ENCODE measurements around the gene NTSR1. TPM values are rescaled to one million over a fixed set of nuclear protein-coding genes. Genes with fewer than 3 reads are reported as not detected.

Gene NTSR1
- total RNA-seq, 3 donors from 2014 or later = 0.08 TPM; not detected in 2

DNA sequence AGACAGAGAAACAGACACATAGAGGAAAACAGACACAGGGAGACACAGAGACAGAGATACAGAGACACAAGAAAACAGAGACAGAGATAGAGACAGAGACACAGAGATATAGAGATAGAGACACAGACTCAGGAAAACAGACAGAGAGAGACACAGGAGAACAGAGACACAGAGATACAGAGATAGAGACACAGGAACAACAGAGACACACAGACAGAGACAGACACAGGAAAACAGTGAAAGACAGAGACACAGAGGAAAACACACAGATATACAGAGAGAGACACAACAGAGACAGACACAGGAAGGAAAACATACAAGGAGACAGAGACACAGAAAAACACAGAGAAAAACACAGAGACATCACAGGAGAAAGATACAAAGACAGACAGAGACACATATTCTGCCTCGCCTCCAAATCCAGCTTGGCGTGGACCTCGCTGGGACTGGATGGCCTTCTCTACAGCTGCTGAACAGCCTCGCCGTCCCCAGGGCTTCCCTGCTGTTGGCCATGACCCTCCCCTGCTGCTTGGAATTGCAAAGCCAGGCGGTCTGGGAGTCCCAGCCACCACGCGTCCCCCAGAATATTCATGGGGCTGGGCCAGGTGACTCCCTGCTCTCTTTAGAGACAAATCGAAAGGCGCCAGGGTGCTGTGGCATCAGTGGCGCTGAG, 36.8 kb downstream of the NTSR1 start:
- H3K4me1 Mint-ChIP-seq (ENCODE audit: low read depth) = peaks cover 28% of the 10 kb centered on the region

DNA sequence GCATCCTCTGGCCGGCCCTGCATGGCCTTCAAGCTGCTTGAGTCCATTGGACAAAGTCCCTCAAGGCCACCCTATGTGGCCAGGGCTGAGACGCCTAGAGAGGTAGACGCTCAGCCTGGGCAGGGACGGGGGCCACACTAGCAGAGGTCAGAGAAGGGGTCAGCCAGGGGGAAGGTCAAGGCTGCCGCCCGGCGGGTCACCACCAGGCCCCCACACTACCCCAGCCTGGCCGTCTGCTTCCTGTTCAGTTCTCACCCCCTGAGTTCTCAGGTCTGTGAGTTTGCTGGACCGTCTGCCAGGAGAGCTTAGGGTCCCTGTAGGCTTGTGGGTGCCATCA, 37.3 kb downstream of the NTSR1 start:
- ATAC-seq = no peak
- DNase-seq = no peak
- Mint-ChIP-seq H3K4me1 (ENCODE audit: low read depth) (peaks cover 26% of the 10 kb centered on the region), H3K27me3 (ENCODE audit: low read depth) (no peaks in the 10 kb centered on the region), H3K36me3 (ENCODE audit: insufficient read depth) (no peaks in the 10 kb centered on the region), H3K9me3 (no peaks in the 10 kb centered on the region), H3K4me3 (no peak overlapping the region)

More for the DNA sequence above, 36.8 kb downstream of the NTSR1 start:
- ATAC-seq (no peak), DNase-seq (no peak)
- no peaks in the 10 kb centered on the region for H3K27me3 Mint-ChIP-seq (ENCODE audit: low read depth)
- no peaks in the 10 kb centered on the region for H3K36me3 Mint-ChIP-seq (ENCODE audit: insufficient read depth)
- H3K4me3 Mint-ChIP-seq = no peak overlapping the region
- no peaks in the 10 kb centered on the region for H3K9me3 Mint-ChIP-seq

DNA sequence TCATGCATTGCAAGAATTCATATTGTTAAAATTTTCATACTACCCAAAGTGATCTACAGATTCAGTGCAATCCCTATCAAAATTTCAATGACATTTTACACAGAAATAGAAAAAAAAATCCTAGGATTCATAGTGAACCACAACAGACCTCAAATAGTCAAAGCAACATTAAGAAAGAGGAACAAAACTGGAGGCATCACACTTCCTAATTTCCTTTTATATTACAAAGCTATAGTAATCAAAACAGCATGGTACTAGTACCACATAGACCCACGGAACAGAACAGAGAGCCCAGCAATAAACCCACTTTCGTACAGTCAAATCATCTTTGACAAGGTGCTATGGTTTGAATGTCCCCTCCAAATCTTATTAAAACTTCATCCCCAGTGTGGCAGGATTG, 39.7 kb downstream of the NTSR1 start:
- no peak overlapping the region for H3K4me3 Mint-ChIP-seq
- ATAC-seq (no peak), DNase-seq (no peak)
- no peaks in the 10 kb centered on the region for H3K9me3 Mint-ChIP-seq
- no peaks in the 10 kb centered on the region for H3K36me3 Mint-ChIP-seq (ENCODE audit: insufficient read depth)
- H3K27me3 Mint-ChIP-seq (ENCODE audit: low read depth) = no peaks in the 10 kb centered on the region
- peaks cover 9% of the 10 kb centered on the region for H3K4me1 Mint-ChIP-seq (ENCODE audit: low read depth)

DNA sequence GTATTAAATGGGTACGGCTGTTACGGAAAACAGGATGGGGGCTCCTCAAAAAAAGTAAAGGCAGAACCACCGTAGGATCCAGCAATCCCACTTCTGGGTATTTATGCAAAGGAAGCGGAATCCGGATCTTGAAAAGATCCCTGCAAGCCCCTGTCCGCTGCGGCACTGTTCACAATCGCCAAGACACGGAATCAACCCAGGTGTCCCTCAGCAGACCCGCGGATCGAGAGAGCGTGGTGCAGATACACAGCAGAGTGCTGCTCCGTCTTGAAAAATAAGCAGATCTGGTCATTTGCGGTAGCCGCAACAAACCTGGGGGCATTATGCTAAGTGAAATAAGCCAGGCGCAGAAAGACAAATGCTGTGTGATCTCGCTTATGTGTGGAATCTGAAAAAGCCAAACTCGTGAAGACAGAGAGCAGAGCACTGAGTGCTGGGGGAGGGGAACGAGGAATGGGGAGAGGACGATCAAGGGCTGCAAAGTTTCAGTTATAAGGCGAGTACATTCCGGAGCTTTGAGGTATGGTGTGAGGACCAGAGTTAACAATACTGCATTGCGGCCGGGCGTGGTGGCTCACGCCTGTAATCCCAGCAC, 41.3 kb downstream of the NTSR1 start:
- ATAC-seq (no peak), DNase-seq (no peak)
- peaks cover 7% of the 10 kb centered on the region for H3K4me1 Mint-ChIP-seq (ENCODE audit: low read depth)
- H3K27me3 Mint-ChIP-seq (ENCODE audit: low read depth) = peaks cover 1% of the 10 kb centered on the region
- no peak overlapping the region for H3K4me3 Mint-ChIP-seq
- no peaks in the 10 kb centered on the region for H3K36me3 Mint-ChIP-seq (ENCODE audit: insufficient read depth)
- H3K9me3 Mint-ChIP-seq = no peaks in the 10 kb centered on the region

DNA sequence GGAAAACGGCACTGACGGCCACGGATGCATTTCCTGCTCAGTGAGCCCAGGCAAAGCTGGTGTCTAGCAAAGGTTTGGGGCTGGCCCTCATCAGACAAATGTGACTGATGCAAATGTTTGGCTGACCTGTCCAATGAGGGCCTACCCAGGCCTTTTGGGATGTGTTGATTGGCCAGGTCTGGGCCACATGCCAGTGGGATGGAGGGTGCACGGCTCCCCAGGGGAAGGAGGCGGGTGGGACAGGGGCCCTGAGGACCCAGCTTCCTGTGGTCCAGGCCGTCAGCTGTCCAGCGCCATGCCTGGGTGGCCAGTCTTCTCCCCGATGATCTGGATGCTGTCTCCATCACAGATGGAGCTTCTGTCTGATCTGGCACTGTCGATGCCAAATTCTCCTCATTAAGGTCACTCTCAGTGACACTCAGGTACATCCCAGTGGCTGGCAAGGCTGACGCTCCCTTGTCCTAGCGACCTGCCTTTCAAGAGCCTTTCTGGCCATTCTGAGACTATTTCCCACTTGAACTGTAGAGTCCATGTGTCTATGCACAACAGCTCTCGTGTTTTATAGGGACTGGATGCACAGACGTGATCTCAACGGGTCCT, 43.0 kb downstream of the NTSR1 start:
- no peak for DNase-seq
- no peaks in the 10 kb centered on the region for H3K36me3 Mint-ChIP-seq (ENCODE audit: insufficient read depth)
- no peak for ATAC-seq
- peaks cover 2% of the 10 kb centered on the region for H3K27me3 Mint-ChIP-seq (ENCODE audit: low read depth)
- no peaks in the 10 kb centered on the region for H3K9me3 Mint-ChIP-seq
- no peaks in the 10 kb centered on the region for H3K4me1 Mint-ChIP-seq (ENCODE audit: low read depth)
- H3K4me3 Mint-ChIP-seq = no peak overlapping the region

DNA sequence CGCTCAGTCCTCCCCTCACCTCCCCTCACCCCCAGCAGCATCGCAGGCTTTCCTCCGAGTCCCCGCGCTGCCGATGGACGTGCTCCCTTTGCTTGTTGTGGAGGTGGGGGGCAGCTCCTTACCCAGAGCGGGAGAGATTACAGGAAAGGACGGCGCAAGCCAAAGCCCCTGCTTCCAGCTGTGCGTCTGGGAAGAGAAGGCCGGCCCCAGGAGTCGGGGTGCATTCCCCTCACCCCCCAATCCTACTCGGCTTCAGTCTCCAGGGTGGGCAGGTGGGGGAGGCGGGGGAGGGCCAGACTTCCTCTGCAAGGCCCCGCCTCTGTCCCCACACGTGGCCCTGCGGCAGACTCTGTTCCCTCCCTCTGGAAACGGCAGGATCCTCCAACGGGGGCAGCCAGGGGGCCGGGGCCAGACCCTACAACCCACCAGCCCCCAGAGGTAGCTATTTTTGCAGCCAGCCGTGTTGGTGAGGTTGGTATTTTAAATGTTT, 43.6 kb downstream of the NTSR1 start:
- no peak for ATAC-seq
- Mint-ChIP-seq H3K4me1 (ENCODE audit: low read depth) (no peaks in the 10 kb centered on the region), H3K36me3 (ENCODE audit: insufficient read depth) (no peaks in the 10 kb centered on the region), H3K9me3 (no peaks in the 10 kb centered on the region), H3K27me3 (ENCODE audit: low read depth) (peaks cover 7% of the 10 kb centered on the region), H3K4me3 (no peak overlapping the region)
- DNase-seq = no peak

DNA sequence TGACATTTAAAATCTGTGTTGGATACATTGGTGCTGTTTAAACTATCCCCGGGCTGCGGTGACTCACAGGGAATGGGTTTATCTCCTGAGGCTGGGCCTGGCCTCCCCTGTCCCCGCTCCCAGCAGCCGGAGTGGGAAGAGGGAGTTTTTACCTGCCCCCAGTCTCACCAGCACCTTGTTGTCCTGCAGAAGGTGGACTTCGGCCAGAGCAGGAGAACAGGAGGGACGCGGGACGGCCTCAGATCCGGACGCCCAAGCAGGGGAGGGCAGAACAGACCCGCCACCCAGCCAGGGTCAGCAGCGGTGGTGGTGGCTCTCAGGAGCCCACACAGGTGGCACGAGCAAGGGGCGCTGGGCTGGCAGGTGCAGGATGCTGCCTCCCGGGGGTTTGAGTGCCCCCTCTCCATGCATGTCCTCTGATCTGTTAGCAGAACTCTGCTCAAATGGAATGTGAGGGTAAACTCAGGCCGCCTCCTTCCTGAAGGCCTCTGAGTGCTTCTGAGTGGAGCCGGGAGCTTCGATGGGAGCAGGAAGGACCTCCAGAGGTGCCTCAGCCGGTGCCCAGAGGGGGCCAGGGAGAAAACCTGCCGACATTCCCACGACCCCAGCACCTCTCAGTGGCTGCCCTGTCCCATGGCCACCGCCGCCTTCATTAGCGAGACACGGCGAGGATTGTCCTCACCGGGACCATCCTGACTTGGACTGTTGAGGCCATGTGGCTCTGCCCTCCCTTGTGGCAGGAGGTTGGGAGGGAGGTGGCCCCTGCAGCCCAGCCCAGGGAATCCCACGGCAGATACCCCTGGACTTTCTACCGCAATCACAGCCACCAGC, 44.2 kb downstream of the NTSR1 start:
- H3K4me3 Mint-ChIP-seq = no peak overlapping the region
- H3K4me1 Mint-ChIP-seq (ENCODE audit: low read depth) = no peaks in the 10 kb centered on the region
- no peak for ATAC-seq
- H3K27me3 Mint-ChIP-seq (ENCODE audit: low read depth) = peaks cover 7% of the 10 kb centered on the region
- no peaks in the 10 kb centered on the region for H3K9me3 Mint-ChIP-seq
- H3K36me3 Mint-ChIP-seq (ENCODE audit: insufficient read depth) = no peaks in the 10 kb centered on the region
- DNase-seq = no peak

DNA sequence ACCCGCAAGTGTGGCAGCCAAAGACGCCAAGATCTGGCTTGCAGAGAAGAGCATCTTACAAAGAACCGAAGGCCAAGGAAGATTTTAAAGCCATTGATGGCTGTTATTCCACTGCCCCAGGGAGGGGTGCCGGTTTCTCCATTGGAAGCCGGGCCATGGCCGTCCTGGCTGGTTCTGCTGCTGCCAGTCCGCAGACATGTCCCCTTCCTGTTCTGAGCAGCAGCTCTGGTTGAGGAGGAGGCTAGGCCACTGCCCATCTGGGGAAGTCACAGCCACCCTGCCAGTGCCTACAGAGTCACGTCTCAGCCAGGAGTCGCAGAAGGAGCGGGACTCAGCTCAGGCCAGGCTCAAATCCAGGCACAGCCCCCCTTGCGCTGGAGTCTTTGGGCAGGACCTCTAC, 45.0 kb downstream of the NTSR1 start:
- DNase-seq = no peak
- ATAC-seq = no peak
- Mint-ChIP-seq H3K27me3 (ENCODE audit: low read depth) (peaks cover 12% of the 10 kb centered on the region), H3K9me3 (no peaks in the 10 kb centered on the region), H3K36me3 (ENCODE audit: insufficient read depth) (no peaks in the 10 kb centered on the region), H3K4me1 (ENCODE audit: low read depth) (no peaks in the 10 kb centered on the region), H3K4me3 (no peak overlapping the region)

DNA sequence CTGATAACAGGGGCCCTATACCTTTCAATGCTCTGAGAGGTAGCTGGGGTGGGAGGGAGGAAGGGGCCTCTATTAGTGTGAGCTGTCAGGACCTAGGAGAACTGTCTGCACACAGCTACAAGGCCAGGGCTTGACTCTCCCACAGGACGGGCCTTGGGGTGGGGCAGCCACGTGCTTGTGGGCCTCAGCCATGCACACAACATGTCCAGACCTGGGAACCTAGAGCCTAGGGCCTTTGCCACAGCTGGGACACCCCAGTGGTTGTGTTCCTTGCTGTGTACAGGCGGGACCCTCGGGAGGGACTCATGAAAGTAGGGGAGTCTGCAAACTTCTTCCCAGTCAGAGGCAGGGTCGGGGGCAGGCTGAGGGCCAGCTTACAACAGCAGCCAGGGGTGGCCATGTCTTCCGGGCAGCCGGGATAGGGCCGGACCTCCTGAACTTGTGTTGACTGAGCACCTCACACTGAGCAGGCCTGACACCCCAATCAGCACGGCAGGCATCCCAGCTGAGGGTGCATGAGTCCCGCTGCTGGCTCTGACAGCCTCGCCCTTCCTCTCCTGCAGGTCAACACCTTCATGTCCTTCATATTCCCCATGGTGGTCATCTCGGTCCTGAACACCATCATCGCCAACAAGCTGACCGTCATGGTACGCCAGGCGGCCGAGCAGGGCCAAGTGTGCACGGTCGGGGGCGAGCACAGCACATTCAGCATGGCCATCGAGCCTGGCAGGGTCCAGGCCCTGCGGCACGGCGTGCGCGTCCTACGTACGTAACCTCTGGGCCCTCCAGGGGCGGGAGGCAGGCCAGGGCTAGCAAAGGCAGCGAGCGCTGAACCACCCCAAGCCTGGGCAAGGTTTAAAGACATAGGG, 45.7 kb downstream of the NTSR1 start:
- Mint-ChIP-seq H3K4me1 (ENCODE audit: low read depth) (no peaks in the 10 kb centered on the region), H3K36me3 (ENCODE audit: insufficient read depth) (no peaks in the 10 kb centered on the region), H3K27me3 (ENCODE audit: low read depth) (peaks cover 12% of the 10 kb centered on the region), H3K9me3 (no peaks in the 10 kb centered on the region), H3K4me3 (no peak overlapping the region)
- no peak for ATAC-seq
- no peak for DNase-seq

DNA sequence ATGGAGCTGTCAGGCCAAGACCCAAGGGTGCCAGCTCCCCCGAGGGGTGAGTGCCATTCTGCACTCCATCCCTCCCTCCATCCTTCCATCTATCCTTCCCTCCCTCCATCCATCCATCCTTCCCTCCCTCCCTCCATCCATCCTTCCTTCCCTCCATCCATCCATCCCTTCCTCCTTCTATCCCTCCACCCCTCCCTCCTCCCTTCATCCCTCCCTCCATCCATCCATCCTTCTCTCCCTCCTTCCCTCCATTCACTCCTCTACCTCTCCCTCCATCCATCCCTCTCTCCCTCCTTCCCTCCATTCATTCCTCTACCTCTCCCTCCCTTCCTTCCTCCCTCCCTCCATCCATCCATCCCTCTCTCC, 46.3 kb downstream of the NTSR1 start:
- DNase-seq (no peak), ATAC-seq (no peak)
- Mint-ChIP-seq H3K9me3 (no peaks in the 10 kb centered on the region), H3K36me3 (ENCODE audit: insufficient read depth) (no peaks in the 10 kb centered on the region), H3K4me3 (no peak overlapping the region), H3K27me3 (ENCODE audit: low read depth) (peaks cover 12% of the 10 kb centered on the region), H3K4me1 (ENCODE audit: low read depth) (no peaks in the 10 kb centered on the region)

DNA sequence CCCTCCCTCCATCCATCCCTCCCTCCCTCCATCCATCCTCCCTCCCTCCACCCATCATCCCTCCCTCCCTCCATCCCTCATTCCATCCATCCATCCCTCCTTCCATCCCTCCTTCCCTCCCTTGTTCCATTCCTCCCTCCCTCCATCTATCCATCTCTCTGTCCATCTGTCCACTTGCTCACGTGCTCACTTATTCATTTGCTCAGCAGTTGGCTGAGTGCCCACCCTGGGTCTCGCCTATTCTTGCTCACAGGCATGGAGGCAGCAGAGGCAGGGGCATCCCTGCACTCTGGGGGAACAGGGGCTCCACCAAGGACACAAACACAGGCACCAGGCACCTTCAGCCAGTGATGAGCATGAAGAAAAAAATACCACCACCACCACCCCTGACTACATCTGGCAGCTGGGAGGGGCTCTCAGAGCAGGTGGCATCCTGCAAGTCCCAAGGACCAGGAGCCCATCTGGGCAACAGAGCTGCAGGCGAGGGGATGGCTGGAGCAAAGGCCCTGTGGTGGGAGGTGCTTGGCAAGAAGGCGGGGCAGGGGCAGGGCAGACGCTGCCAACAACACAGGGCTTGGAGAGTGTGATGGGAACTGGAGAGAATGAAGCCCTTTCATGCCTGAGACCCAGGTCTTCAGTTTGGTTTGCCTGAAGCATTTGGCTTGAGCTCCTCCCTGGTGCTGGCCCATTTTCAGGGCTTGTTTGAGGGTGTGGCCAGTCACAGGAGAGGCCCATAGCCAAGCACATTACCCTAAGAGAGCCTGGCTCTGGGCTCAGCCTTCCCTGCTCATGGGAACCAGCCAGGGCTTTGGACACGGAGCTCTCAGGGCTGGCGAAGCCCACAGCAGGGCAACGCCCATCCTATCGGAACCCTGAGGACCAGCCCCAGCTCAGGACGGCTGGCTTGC, 47.4 kb downstream of the NTSR1 start:
- ATAC-seq = no peak
- Mint-ChIP-seq H3K4me1 (ENCODE audit: low read depth) (no peaks in the 10 kb centered on the region), H3K4me3 (no peak overlapping the region), H3K27me3 (ENCODE audit: low read depth) (peaks cover 12% of the 10 kb centered on the region), H3K9me3 (no peaks in the 10 kb centered on the region), H3K36me3 (ENCODE audit: insufficient read depth) (no peaks in the 10 kb centered on the region)
- DNase-seq = no peak

DNA sequence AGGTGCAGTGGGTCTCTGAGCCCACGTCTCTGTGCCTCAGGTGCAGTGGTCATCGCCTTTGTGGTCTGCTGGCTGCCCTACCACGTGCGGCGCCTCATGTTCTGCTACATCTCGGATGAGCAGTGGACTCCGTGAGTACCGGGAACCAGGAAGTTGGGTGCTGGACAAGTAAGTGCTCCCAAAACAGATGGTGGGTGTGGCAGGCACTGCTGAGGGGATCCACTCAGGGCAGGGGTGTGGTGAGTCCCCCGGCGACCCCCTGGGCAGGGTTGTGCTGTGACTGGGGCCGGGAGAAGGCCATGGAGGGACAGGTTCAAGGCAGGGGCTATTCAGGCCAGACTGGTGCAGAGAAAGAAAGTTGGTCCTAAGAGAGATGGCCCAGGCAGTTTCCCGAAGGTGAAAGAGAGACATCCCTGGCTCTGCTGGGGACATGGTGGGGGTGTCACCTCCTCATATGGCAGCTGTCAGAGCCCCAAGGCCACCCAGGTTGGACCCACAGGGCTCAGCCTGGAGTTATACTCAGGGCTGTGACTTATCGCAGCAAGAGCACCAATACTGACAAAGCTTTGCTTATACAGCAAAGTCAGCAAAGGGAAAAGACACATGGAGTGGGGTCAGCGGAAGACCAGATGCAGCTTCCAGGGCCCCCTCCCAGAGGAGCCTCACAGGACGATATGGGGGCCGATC, 49.7 kb downstream of the NTSR1 start:
- H3K27me3 Mint-ChIP-seq (ENCODE audit: low read depth) = peaks cover 12% of the 10 kb centered on the region
- ATAC-seq = no peak
- no peaks in the 10 kb centered on the region for H3K4me1 Mint-ChIP-seq (ENCODE audit: low read depth)
- DNase-seq = no peak
- no peaks in the 10 kb centered on the region for H3K36me3 Mint-ChIP-seq (ENCODE audit: insufficient read depth)
- no peaks in the 10 kb centered on the region for H3K9me3 Mint-ChIP-seq
- no peak overlapping the region for H3K4me3 Mint-ChIP-seq

DNA sequence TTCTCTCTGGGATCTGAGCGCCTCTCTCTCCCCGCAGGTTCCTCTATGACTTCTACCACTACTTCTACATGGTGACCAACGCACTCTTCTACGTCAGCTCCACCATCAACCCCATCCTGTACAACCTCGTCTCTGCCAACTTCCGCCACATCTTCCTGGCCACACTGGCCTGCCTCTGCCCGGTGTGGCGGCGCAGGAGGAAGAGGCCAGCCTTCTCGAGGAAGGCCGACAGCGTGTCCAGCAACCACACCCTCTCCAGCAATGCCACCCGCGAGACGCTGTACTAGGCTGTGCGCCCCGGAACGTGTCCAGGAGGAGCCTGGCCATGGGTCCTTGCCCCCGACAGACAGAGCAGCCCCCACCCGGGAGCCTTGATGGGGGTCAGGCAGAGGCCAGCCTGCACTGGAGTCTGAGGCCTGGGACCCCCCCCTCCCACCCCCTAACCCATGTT, 51.4 kb downstream of the NTSR1 start:
- no peak for ATAC-seq
- H3K27me3 Mint-ChIP-seq (ENCODE audit: low read depth) = peaks cover 11% of the 10 kb centered on the region
- no peaks in the 10 kb centered on the region for H3K9me3 Mint-ChIP-seq
- no peak for DNase-seq
- H3K4me3 Mint-ChIP-seq = no peak overlapping the region
- no peaks in the 10 kb centered on the region for H3K36me3 Mint-ChIP-seq (ENCODE audit: insufficient read depth)
- H3K4me1 Mint-ChIP-seq (ENCODE audit: low read depth) = no peaks in the 10 kb centered on the region
